NCI-H446 treated with DMSO at 0.1 percent for 48 hours (cell line): ENCODE data around the gene PPARA.

Source experiments
- DNase-seq: peaks from one replicate; lab custom pipeline; 2025; lab: John Stamatoyannopoulos, UW

PPARA gene

GRCh38 chr22:46214616-46215015 is 64.3 kb downstream of the PPARA start:
- DNase-seq = no peak

GRCh38 chr22:46219636-46220035 is 69.3 kb downstream of the PPARA start:
- no peak for DNase-seq

- no peak for DNase-seq
These were observed 70.6 kb downstream of the PPARA start for GRCh38 chr22:46220921-46221320.

- DNase-seq = no peak
These were observed 73.9 kb downstream of the PPARA start for GRCh38 chr22:46224044-46224897.

- no peak for DNase-seq
These were observed 74.6 kb downstream of the PPARA start for GRCh38 chr22:46224898-46225290.

- DNase-seq = no peak
These were observed 75.3 kb downstream of the PPARA start for GRCh38 chr22:46225631-46226030.

GRCh38 chr22:46226577-46226976 is 76.3 kb downstream of the PPARA start:
- no peak for DNase-seq

GRCh38 chr22:46229701-46230100 is 79.4 kb downstream of the PPARA start:
- no peak for DNase-seq

- no peak for DNase-seq
These were observed 80.1 kb downstream of the PPARA start for GRCh38 chr22:46230262-46230901.

GRCh38 chr22:46233231-46233630 is 82.9 kb downstream of the PPARA start:
- DNase-seq = peak; percentile 2

- DNase-seq = no peak
These were observed 84.6 kb downstream of the PPARA start for GRCh38 chr22:46234969-46235368.

GRCh38 chr22:46237453-46238124 is 87.3 kb downstream of the PPARA start:
- no peak for DNase-seq

- no peak for DNase-seq
These were observed 88.2 kb downstream of the PPARA start for GRCh38 chr22:46238541-46238940.

GRCh38 chr22:46239261-46240048 is 89.1 kb downstream of the PPARA start:
- no peak for DNase-seq

GRCh38 chr22:46240073-46240472 is 89.7 kb downstream of the PPARA start:
- no peak for DNase-seq

GRCh38 chr22:46240506-46240905 is 90.2 kb downstream of the PPARA start:
- no peak for DNase-seq

GRCh38 chr22:46240907-46241306 is 90.6 kb downstream of the PPARA start:
- DNase-seq = no peak

- DNase-seq = no peak
These were observed 91.2 kb downstream of the PPARA start for GRCh38 chr22:46241396-46242007.

- no peak for DNase-seq
These were observed 91.8 kb downstream of the PPARA start for GRCh38 chr22:46242076-46242475.

- DNase-seq = no peak
These were observed 94.4 kb downstream of the PPARA start for GRCh38 chr22:46244771-46245170.

GRCh38 chr22:46245511-46245910 is 95.2 kb downstream of the PPARA start:
- DNase-seq = no peak

- DNase-seq = no peak
These were observed 95.9 kb downstream of the PPARA start for GRCh38 chr22:46246178-46246577.
